Peyer's patch (tissue), 4 donors: ENCODE data around the gene INPP5A.

ENCODE experiments used
- POLR2A ChIP-seq, 2 donors: fragments of 450-650 bp; IDR thresholded peaks; one replicate each; pipeline ENCODE4 v1.5.1; 2017; ENCODE audit warnings: antibody characterized with exemption in 2 of 2, mild to moderate bottlenecking in 2 of 2, moderate library complexity in 2 of 2
- TF ChIP-seq, protein P1 (sequence below), 6 experiments: fragments of 450-650 bp in 4 of 6; fragments of 200-600 bp in 2 of 6; sonication (generic) in 1 of 6; IDR thresholded peaks; one replicate each; pipeline ENCODE4 v1.5.1; 2017 to 2019; ENCODE audit warnings: antibody characterized with exemption in 6 of 6, mild to moderate bottlenecking in 3 of 6, moderate library complexity in 1 of 6

DNA sequence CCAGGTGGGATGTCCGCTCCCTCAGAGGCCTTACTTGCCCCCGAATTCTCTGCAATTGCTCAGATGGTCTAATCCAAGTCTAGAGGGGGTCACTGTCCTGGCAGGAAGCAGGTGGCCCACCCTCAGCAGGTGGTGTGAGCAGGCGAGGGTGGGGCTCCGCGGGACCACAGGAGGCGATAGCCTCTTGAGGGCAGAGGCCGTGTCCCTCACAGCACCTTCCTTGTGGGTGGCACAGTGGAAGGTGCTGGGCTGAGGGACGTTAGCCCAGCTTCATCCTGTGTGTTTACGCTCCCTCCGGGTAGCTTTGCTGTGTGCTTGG, 38.3 kb upstream of the INPP5A start:
- TF ChIP-seq, protein P1, sequence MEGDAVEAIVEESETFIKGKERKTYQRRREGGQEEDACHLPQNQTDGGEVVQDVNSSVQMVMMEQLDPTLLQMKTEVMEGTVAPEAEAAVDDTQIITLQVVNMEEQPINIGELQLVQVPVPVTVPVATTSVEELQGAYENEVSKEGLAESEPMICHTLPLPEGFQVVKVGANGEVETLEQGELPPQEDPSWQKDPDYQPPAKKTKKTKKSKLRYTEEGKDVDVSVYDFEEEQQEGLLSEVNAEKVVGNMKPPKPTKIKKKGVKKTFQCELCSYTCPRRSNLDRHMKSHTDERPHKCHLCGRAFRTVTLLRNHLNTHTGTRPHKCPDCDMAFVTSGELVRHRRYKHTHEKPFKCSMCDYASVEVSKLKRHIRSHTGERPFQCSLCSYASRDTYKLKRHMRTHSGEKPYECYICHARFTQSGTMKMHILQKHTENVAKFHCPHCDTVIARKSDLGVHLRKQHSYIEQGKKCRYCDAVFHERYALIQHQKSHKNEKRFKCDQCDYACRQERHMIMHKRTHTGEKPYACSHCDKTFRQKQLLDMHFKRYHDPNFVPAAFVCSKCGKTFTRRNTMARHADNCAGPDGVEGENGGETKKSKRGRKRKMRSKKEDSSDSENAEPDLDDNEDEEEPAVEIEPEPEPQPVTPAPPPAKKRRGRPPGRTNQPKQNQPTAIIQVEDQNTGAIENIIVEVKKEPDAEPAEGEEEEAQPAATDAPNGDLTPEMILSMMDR (IDR thresholded peaks at IDR 0.05), result no peak
- no peak for TF ChIP-seq POLR2A (IDR thresholded peaks at IDR 0.05)
